Small intestine (tissue), 16 donors: ENCODE data around the gene CHCT1. TPM values are rescaled to one million over a fixed set of nuclear protein-coding genes. Genes with fewer than 3 reads are reported as not detected.
"Not testable (repeated sequence)": the region's sequence is repeated elsewhere in the genome, so short reads cannot be mapped to it uniquely, and the experiment has no call there.

Experiments
- DNase-seq, 2 donors: peaks; one replicate each; pipeline versions ENCODE4 v3.0.0 to v3.0.0-alpha.2; 2013
- FAIRE-seq: peaks from 2 replicates; lab custom pipeline; 2012; peaks lifted over from hg19 to GRCh38; lab: Jason Lieb, UNC
- H3K27ac ChIP-seq, 3 donors: one replicate each; pipeline ENCODE4 v1.5.1; 2013; ENCODE audit warnings: low read length in 2 of 3, mild to moderate bottlenecking in 2 of 3, control low read depth in 1 of 3, inconsistent platforms in 1 of 3, low read depth in 1 of 3, moderate library complexity in 1 of 3
- H3K27me3 ChIP-seq, 3 donors: one replicate each; pipeline ENCODE4 v1.6.1; 2013; ENCODE audit warnings: low read length in 3 of 3, inconsistent platforms in 1 of 3; ENCODE audit not compliant: control insufficient read depth in 3 of 3, insufficient read depth in 3 of 3
- H3K36me3 ChIP-seq, 3 donors: one replicate each; pipeline ENCODE4 v1.6.1; 2013; ENCODE audit warnings: low read length in 3 of 3, inconsistent platforms in 1 of 3, low read depth in 1 of 3, mild to moderate bottlenecking in 1 of 3, moderate library complexity in 1 of 3; ENCODE audit not compliant: control insufficient read depth in 3 of 3, insufficient read depth in 2 of 3
- H3K4me1 ChIP-seq, 3 donors: one replicate each; pipeline ENCODE4 v1.6.1; 2013; ENCODE audit warnings: low read length in 2 of 3, inconsistent platforms in 1 of 3, low read depth in 1 of 3, mild to moderate bottlenecking in 1 of 3, moderate library complexity in 1 of 3; ENCODE audit not compliant: control insufficient read depth in 3 of 3, insufficient read depth in 2 of 3
- H3K4me3 ChIP-seq, 3 donors: one replicate each; pipeline ENCODE4 v1.5.1; 2013; ENCODE audit warnings: low read length in 3 of 3, control low read depth in 1 of 3, inconsistent platforms in 1 of 3, low read depth in 1 of 3, mild to moderate bottlenecking in 1 of 3, moderate library complexity in 1 of 3
- H3K9me3 ChIP-seq, 2 donors: one replicate each; pipeline ENCODE4 v1.6.1; 2013; ENCODE audit warnings: low read depth in 1 of 2, low read length in 1 of 2; ENCODE audit not compliant: control insufficient read depth in 2 of 2, insufficient read depth in 1 of 2
- WGBS, 3 donors: extraction: QIAGEN DNeasy Blood & Tissue Kit; methylation state at CpG; one replicate each; pipeline ENCODE4 v1.1.7; 2013; 5-methylcytosine and 5-hydroxymethylcytosine counted together
- long read RNA-seq, 10 donors: transcript quantifications; one replicate each; lab custom pipeline, GENCODE V29; 2026
- polyA plus RNA-seq, 4 donors: library from polyadenylated mRNA; stranded (reverse) in 3 of 4; unstranded in 1 of 4; fragments of 200-250 nt in 3 of 4; fragments of 120-200 nt in 1 of 4; gene quantifications; one replicate each; pipeline versions ENCODE4 v1.2.1 to v1.2.3, GENCODE V29; 2013
- donor health status: healthy with polysubstance abuse.
- donor health status: control.
- donor health status: control.
- donor health status: Bipolar disorder and iron deficiency.
- donor health status: healthy.

Gene CHCT1
- polyA plus RNA-seq: under 1 TPM in 2 of 4 donors, not detected in 2; 0.07 to 0.10 TPM
- long read RNA-seq, donor 1: 0 reads
- long read RNA-seq, donor 2: 0 reads
- long read RNA-seq, donor 3, partial matches to known transcripts: 37 of 37 reads
- long read RNA-seq, donor 3, other reads (novel, unspliced or antisense): 0 of 37 reads
- long read RNA-seq, donor 4: 0 reads
- long read RNA-seq, donor 5: 0 reads
- long read RNA-seq, donor 6: 0 reads
- long read RNA-seq, donor 7: 0 reads
- long read RNA-seq, donor 8: 0 reads
- long read RNA-seq, donor 9: 0 reads
- long read RNA-seq, donor 10: 0 reads

- H3K9me3 ChIP-seq: no peaks in the 10 kb centered on the region
- WGBS, 3 donors: 71 to 85% (median 73%) methylated on average over 18 of the region's 18 CpGs
- FAIRE-seq: no peak
- H3K4me1 ChIP-seq: peaks cover 0 to 4% (median 0%) of the 10 kb centered on the region in 3 donors
- peak within 1 kb of the TSS; percentile 19 to 47 (median 45) for H3K4me3 ChIP-seq
- no peak for DNase-seq
- no peaks in the 10 kb centered on the region for H3K36me3 ChIP-seq
- peaks cover 0 to 9% (median 0%) of the 10 kb centered on the region in 3 donors for H3K27me3 ChIP-seq
- H3K27ac ChIP-seq: no peak within 1 kb of the TSS
Measured at GRCh38 chr17:60422162-60422665, at the start of gene CHCT1. Gene CHCT1, plus strand, starts transcription at chr17:60422489. Its CDS starts 104 bp downstream, at chr17:60422593.

- no peak overlapping the region for H3K27ac ChIP-seq
- no peak for FAIRE-seq
- H3K27me3 ChIP-seq: no peaks in the 10 kb centered on the region
- no peak for DNase-seq
- peaks cover 0 to 5% (median 0%) of the 10 kb centered on the region in 3 donors for H3K36me3 ChIP-seq
- WGBS, 3 donors: 93 to 98% (median 93%) methylated on average over 6 of the region's 6 CpGs
- no peak overlapping the region for H3K4me3 ChIP-seq
- no peaks in the 10 kb centered on the region for H3K9me3 ChIP-seq
- no peaks in the 10 kb centered on the region for H3K4me1 ChIP-seq
Measured at GRCh38 chr17:60372790-60373483, 49.4 kb upstream of the CHCT1 start.

DNA sequence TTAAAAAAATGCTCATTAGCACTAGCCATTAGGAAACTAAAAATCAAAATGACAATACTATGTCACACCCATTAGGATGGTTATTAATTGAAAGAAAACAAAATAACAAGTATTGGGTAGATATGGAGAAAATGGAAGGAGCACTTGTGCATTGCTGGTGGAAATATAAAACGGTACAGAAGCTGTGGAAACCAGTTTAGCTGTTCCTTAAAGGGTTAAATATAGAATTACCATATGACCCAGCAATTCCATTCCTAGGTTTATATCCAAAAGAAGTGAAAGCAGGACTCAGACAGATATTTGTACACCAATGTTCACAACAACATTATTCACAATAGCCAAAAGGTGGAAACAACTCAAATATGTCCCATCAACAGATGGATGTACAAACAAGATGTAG, 44.1 kb upstream of the CHCT1 start:
- FAIRE-seq, H3K9me3 ChIP-seq, H3K4me1 ChIP-seq, DNase-seq, H3K27me3 ChIP-seq, H3K36me3 ChIP-seq, H3K4me3 ChIP-seq, H3K27ac ChIP-seq: not testable (repeated sequence)
- WGBS, 3 donors: 95 to 97% (median 96%) methylated on average over 1 of the region's 1 CpG

GRCh38 chr17:60379461-60379860, 42.8 kb upstream of the CHCT1 start:
- FAIRE-seq: not testable (repeated sequence)
- 49 to 75% (median 63%) methylated on average over 2 of the region's 3 CpGs for WGBS, 3 donors

DNA sequence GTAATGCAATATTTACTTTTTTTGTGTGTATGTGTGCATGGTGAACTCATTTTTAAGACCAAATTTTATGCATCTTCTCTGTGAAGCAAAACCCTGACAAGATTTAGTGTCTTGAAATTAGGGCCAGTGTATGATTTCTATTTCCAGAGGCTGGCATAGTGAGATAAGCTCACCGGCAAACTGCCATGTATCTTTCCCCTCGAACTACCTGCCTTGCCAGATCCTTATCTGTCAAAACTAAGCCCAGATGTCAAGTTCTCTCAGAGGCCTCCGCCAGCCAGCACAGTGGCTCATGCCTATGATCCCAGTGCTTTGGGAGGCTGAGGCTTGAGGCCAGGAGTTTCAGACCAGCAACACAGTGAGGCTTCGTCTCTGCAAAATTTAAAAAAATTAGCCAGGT, 40.3 kb upstream of the CHCT1 start:
- Histone ChIP-seq H3K27me3 (no peaks in the 10 kb centered on the region), H3K4me1 (no peaks in the 10 kb centered on the region), H3K4me3 (no peak overlapping the region), H3K36me3 (peaks cover 0 to 2% (median 0%) of the 10 kb centered on the region in 3 donors), H3K27ac (no peak overlapping the region), H3K9me3 (no peaks in the 10 kb centered on the region)
- no peak for DNase-seq
- no peak for FAIRE-seq
- 66 to 85% (median 72%) methylated on average over 4 of the region's 4 CpGs for WGBS, 3 donors

More at GRCh38 chr17:60379461-60379860, 42.8 kb upstream of the CHCT1 start:
- not testable (repeated sequence) for H3K4me3 ChIP-seq, H3K4me1 ChIP-seq, H3K36me3 ChIP-seq, H3K27me3 ChIP-seq, H3K27ac ChIP-seq, DNase-seq, H3K9me3 ChIP-seq

DNA sequence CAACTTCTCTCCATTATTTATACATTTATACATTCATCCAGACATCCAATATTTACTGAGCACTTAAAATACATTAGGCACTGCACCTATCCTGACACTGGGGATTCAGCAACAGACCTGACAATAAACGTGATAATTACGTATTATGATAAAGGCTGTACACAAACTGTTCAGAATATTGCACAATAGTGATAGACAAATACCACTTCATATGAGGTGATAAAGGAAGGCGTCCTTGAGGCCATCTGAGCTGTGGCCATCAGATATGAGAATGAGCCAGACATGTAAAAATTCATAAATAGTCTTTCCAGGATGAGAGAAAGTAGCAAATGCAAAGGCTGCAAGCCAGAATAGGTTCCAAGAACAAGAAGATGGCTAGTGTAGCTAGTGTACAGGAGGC, 38.9 kb upstream of the CHCT1 start:
- Histone ChIP-seq H3K4me1 (no peaks in the 10 kb centered on the region), H3K27me3 (no peaks in the 10 kb centered on the region), H3K36me3 (peaks cover 0 to 2% (median 0%) of the 10 kb centered on the region in 3 donors), H3K4me3 (no peak overlapping the region), H3K9me3 (no peaks in the 10 kb centered on the region), H3K27ac (no peak overlapping the region)
- 30 to 66% (median 36%) methylated on average over 3 of the region's 3 CpGs for WGBS, 3 donors
- DNase-seq: no peak
- FAIRE-seq: no peak

- not testable (repeated sequence) for DNase-seq, H3K4me1 ChIP-seq, FAIRE-seq, H3K9me3 ChIP-seq, H3K27ac ChIP-seq, H3K27me3 ChIP-seq, H3K36me3 ChIP-seq, H3K4me3 ChIP-seq
- 95 to 98% (median 95%) methylated on average over 7 of the region's 7 CpGs for WGBS, 3 donors
Measured at GRCh38 chr17:60384921-60385320, 37.4 kb upstream of the CHCT1 start.

DNA sequence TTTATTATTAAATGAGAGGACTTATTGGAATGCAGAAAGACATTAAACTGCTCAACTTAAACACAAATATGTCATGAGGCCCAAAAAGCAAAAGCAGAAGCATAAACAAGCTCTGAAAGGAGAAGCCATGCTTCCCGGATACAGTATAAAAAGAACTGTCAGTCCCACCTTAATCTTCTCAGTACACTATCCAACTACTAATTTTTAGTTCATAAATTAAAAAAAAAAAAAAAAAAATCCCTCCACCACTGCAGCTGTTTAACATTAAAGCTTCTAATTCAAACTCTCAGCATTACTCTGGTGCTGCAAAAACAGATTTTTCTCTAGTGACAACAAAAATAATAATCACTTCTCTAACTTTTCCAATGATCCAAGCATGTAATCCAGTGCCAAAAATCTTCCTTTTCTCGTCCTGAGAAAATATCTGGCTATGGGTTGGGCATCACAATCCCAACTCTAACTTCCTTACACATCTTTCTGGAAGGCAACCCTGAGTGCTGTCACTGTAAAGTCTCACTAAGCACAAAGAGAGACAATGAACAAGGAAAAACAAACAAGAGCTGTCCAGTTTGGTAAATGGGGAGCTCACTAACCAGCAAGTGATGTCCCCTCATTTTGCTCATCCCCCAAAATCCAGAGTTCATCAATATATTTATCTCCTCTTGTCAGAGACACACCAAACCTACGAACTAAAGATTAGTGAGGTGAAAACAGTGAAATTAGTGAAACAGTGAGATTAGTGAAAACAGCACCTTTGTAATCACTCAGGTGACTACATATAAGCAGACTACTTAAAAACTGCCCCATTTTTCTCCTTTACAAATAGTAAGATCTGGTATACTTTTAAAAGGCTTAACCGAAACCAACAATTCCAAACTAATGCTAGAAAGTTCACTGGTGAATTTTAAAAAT, 35.9 kb upstream of the CHCT1 start:
- Histone ChIP-seq H3K9me3 (no peaks in the 10 kb centered on the region), H3K36me3 (peaks cover 0 to 2% (median 0%) of the 10 kb centered on the region in 3 donors), H3K27ac (no peak overlapping the region), H3K27me3 (no peaks in the 10 kb centered on the region), H3K4me1 (peaks cover 0 to 10% (median 0%) of the 10 kb centered on the region in 3 donors), H3K4me3 (no peak overlapping the region)
- 68 to 83% (median 77%) methylated on average over 4 of the region's 4 CpGs for WGBS, 3 donors
- no peak for DNase-seq
- FAIRE-seq: no peak
